GM23248 (cell line): Measurements from ENCODE around the gene PJVK. TPM values are rescaled to one million over a fixed set of nuclear protein-coding genes. Genes with fewer than 3 reads are reported as not detected.

ENCODE experiments used
- DNase-seq: peaks from one replicate; pipeline ENCODE4 v3.0.0-alpha.2; 2015
- H2AFZ ChIP-seq: fragments of 200-600 bp; sonication (generic); 2 replicates; pipeline ENCODE4 v1.6.1; 2016; ENCODE audit warnings: antibody characterized with exemption
- H3F3A ChIP-seq: fragments of 200-600 bp; sonication (generic); 2 replicates; pipeline ENCODE4 v1.6.1; 2016; ENCODE audit warnings: mild to moderate bottlenecking, antibody characterized with exemption, mixed run types; ENCODE audit not compliant: insufficient read depth
- H3K27ac ChIP-seq: fragments of 200-600 bp; sonication (generic); 2 replicates; pipeline ENCODE4 v1.5.1; 2016; ENCODE audit warnings: mild to moderate bottlenecking
- H3K27me3 ChIP-seq: fragments of 200-600 bp; sonication (generic); replicated peaks from 2 replicates; pipeline ENCODE4 v1.6.1; 2016; ENCODE audit warnings: mild to moderate bottlenecking; ENCODE audit not compliant: insufficient read depth
- H3K36me3 ChIP-seq: fragments of 200-600 bp; sonication (generic); 2 replicates; pipeline ENCODE4 v1.6.1; 2016; ENCODE audit warnings: low read depth, mild to moderate bottlenecking
- H3K4me1 ChIP-seq: fragments of 200-600 bp; sonication (generic); 2 replicates; pipeline ENCODE4 v1.6.1; 2016; ENCODE audit warnings: mild to moderate bottlenecking; ENCODE audit not compliant: insufficient read depth
- H3K4me2 ChIP-seq: fragments of 200-600 bp; sonication (generic); one replicate; pipeline ENCODE4 v1.6.1; 2016; ENCODE audit warnings: mild to moderate bottlenecking; ENCODE audit not compliant: unreplicated experiment
- H3K4me3 ChIP-seq: fragments of 200-600 bp; sonication (generic); 2 replicates; pipeline ENCODE4 v1.5.1; 2016; ENCODE audit warnings: mild to moderate bottlenecking
- H3K79me2 ChIP-seq: fragments of 200-600 bp; sonication (generic); 2 replicates; pipeline ENCODE4 v1.6.1; 2016; ENCODE audit warnings: mild to moderate bottlenecking; ENCODE audit not compliant: insufficient read depth
- H3K9ac ChIP-seq: fragments of 200-600 bp; sonication (generic); 2 replicates; pipeline ENCODE4 v1.6.1; 2016; ENCODE audit warnings: mild to moderate bottlenecking
- H3K9me2 ChIP-seq: fragments of 200-600 bp; sonication (generic); 2 replicates; pipeline ENCODE4 v1.6.1; 2016; ENCODE audit warnings: mixed run types, mild to moderate bottlenecking, moderate library complexity; ENCODE audit not compliant: insufficient read depth
- H3K9me3 ChIP-seq: fragments of 200-600 bp; sonication (generic); one replicate; pipeline ENCODE4 v1.6.1; 2017; ENCODE audit warnings: low read depth
- H4K20me1 ChIP-seq: fragments of 200-600 bp; sonication (generic); 2 replicates; pipeline ENCODE4 v1.6.0; 2016; ENCODE audit not compliant: insufficient read depth
- EZH2 ChIP-seq: fragments of 200-600 bp; sonication (generic); IDR thresholded peaks from 2 replicates; pipeline ENCODE4 v1.6.1; 2018; ENCODE audit warnings: antibody characterized with exemption, mild to moderate bottlenecking; ENCODE audit not compliant: insufficient read depth, poor library complexity, severe bottlenecking
- EZH2phosphoT487 ChIP-seq: fragments of 200-600 bp; sonication (generic); IDR thresholded peaks from 2 replicates; pipeline ENCODE4 v1.6.1; 2018; ENCODE audit warnings: antibody characterized with exemption, moderate library complexity, mild to moderate bottlenecking, low read depth; ENCODE audit not compliant: insufficient read depth
- WGBS, 2 experiments: methylation state at CpG; one replicate each; pipeline ENCODE4 v1.1.6; 2015 to 2017; ENCODE audit warnings: low lambda C conversion rate in 2 of 2, low coverage in 1 of 2; ENCODE audit errors: missing lambda C conversion rate in 2 of 2; 5-methylcytosine and 5-hydroxymethylcytosine counted together
- in situ Hi-C: fragments of 300-500 bp; cut with MboI; formaldehyde crosslinking; loops from 2 replicates; pipeline ENCODE4 v1.15.0; 2020
- polyA plus RNA-seq: library from polyadenylated mRNA; unstranded; fragments of >200 nt; fragmentation: Nextera tagmentation; extraction: Ambion mirVana; gene quantifications from 2 replicates; pipeline ENCODE4 v1.2.1, GENCODE V29; 2016
- total RNA-seq: library from RNA; depleted of rRNA; stranded (reverse); fragments of >200 nt; shearing (Covaris generic); gene quantifications from 2 replicates; pipeline ENCODE4 v1.2.3, GENCODE V29; 2014

PJVK gene
- total and polyA plus RNA-seq, 2 experiments from 2014 or later = 0.97 to 1.6 TPM

DNA sequence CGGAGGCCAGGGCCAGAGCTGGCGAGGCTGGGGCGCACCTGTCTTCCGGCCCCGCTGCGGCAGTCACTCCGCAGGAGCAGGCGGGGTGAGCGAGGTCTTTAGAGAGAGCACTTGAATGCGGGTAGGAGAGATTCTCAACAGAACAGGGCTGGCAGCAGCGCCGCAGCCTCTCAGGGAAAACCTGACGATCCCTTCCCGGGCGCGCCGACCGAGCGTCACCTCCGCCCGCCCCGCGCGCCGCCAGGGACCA, 729 bp upstream of the PJVK start:
- Histone ChIP-seq H3K27ac (peak overlapping the region; percentile 98), H3F3A (no peaks in the 10 kb centered on the region), H3K4me1 (peaks cover 7% of the 10 kb centered on the region; the same call in 1 of the 2 replicates), H3K4me3 (peak overlapping the region; percentile 89), H3K9me2 (no peaks in the 10 kb centered on the region), H3K9me3 (no peaks in the 10 kb centered on the region), H3K4me2 (peak overlapping the region; percentile 82), H3K79me2 (peaks cover 48% of the 10 kb centered on the region), H3K36me3 (peaks cover 19% of the 10 kb centered on the region; the same call in 1 of the 2 replicates), H3K27me3 (no peaks in the 10 kb centered on the region), H4K20me1 (no peaks in the 10 kb centered on the region), H3K9ac (peak overlapping the region; percentile 98), H2AFZ (peak overlapping the region; percentile 77)
- in situ Hi-C loops = no loop called here
- no peak for TF ChIP-seq EZH2
- no peak for TF ChIP-seq EZH2phosphoT487
- DNase-seq = no peak
- WGBS, 2 experiments = 0 to 1% methylated on average over 10 of the region's 25 CpGs

GRCh38 chr2:178452334-178452733, 1.2 kb downstream of the PJVK start:
- Histone ChIP-seq H3K9ac (peak overlapping the region; percentile 98), H3K4me3 (peak overlapping the region; percentile 89; the same call in 1 of the 2 replicates), H3K36me3 (peaks cover 6% of the 10 kb centered on the region; the same call in 1 of the 2 replicates), H4K20me1 (no peaks in the 10 kb centered on the region), H3K4me1 (peaks cover 7% of the 10 kb centered on the region; the same call in 1 of the 2 replicates), H3F3A (no peaks in the 10 kb centered on the region), H3K27ac (peak overlapping the region; percentile 98), H2AFZ (peak overlapping the region; percentile 92), H3K9me2 (no peaks in the 10 kb centered on the region), H3K27me3 (no peaks in the 10 kb centered on the region), H3K79me2 (peaks cover 32% of the 10 kb centered on the region), H3K9me3 (no peaks in the 10 kb centered on the region), H3K4me2 (peak overlapping the region; percentile 79)
- in situ Hi-C loops = no loop called here
- TF ChIP-seq EZH2 = no peak
- no peak for TF ChIP-seq EZH2phosphoT487
- WGBS, 2 experiments = 97 to 100% methylated on average over 2 of the region's 2 CpGs
- no peak for DNase-seq

GRCh38 chr2:178452870-178453269, 1.7 kb downstream of the PJVK start:
- Histone ChIP-seq H3K4me2 (no peak overlapping the region), H3K27me3 (no peaks in the 10 kb centered on the region), H3K9ac (no peak overlapping the region), H3F3A (no peaks in the 10 kb centered on the region), H3K4me1 (peaks cover 7% of the 10 kb centered on the region; the same call in 1 of the 2 replicates), H3K36me3 (peaks cover 3% of the 10 kb centered on the region; the same call in 1 of the 2 replicates), H4K20me1 (no peaks in the 10 kb centered on the region), H2AFZ (no peak overlapping the region), H3K79me2 (peaks cover 28% of the 10 kb centered on the region), H3K9me3 (no peaks in the 10 kb centered on the region), H3K4me3 (no peak overlapping the region), H3K27ac (no peak overlapping the region), H3K9me2 (no peaks in the 10 kb centered on the region)
- 96 to 97% methylated on average over 5 of the region's 5 CpGs for WGBS, 2 experiments
- no peak for TF ChIP-seq EZH2
- TF ChIP-seq EZH2phosphoT487 = no peak
- in situ Hi-C loops = no loop called here
- no peak for DNase-seq

GRCh38 chr2:178455947-178456346, 4.8 kb downstream of the PJVK start:
- Histone ChIP-seq H3K4me2 (no peak overlapping the region), H3K36me3 (no peaks in the 10 kb centered on the region), H3K9me3 (no peaks in the 10 kb centered on the region), H3K27ac (no peak overlapping the region), H3K79me2 (no peaks in the 10 kb centered on the region), H3K4me3 (no peak overlapping the region), H3K9me2 (no peaks in the 10 kb centered on the region), H2AFZ (no peak overlapping the region), H3F3A (no peaks in the 10 kb centered on the region), H3K27me3 (no peaks in the 10 kb centered on the region), H3K9ac (no peak overlapping the region), H3K4me1 (peaks cover 7% of the 10 kb centered on the region; the same call in 1 of the 2 replicates), H4K20me1 (no peaks in the 10 kb centered on the region)
- DNase-seq = no peak
- TF ChIP-seq EZH2 (no peak), EZH2phosphoT487 (no peak)
- in situ Hi-C loops = no loop called here
- 80 to 88% methylated on average over 5 of the region's 5 CpGs for WGBS, 2 experiments

GRCh38 chr2:178457390-178457886, 6.3 kb downstream of the PJVK start:
- H3F3A ChIP-seq = no peaks in the 10 kb centered on the region
- H3K9me3 ChIP-seq = no peaks in the 10 kb centered on the region
- 87 to 89% methylated on average over 11 of the region's 11 CpGs for WGBS, 2 experiments
- no peak overlapping the region for H3K4me2 ChIP-seq
- no peak overlapping the region for H3K4me3 ChIP-seq
- no peak for TF ChIP-seq EZH2
- TF ChIP-seq EZH2phosphoT487 = no peak
- no peaks in the 10 kb centered on the region for H3K9me2 ChIP-seq
- no peak overlapping the region for H2AFZ ChIP-seq
- H3K27ac ChIP-seq = no peak overlapping the region
- no peaks in the 10 kb centered on the region for H4K20me1 ChIP-seq
- H3K4me1 ChIP-seq = no peaks in the 10 kb centered on the region
- H3K9ac ChIP-seq = no peak overlapping the region
- H3K79me2 ChIP-seq = no peaks in the 10 kb centered on the region
- H3K36me3 ChIP-seq = no peaks in the 10 kb centered on the region
- in situ Hi-C loops = no loop called here
- no peak for DNase-seq
- H3K27me3 ChIP-seq = no peaks in the 10 kb centered on the region
